HG02938 (cell line): ENCODE results near the gene WNK2.
"Not testable (repeated sequence)": the region's sequence is repeated elsewhere in the genome, so short reads cannot be mapped to it uniquely, and the experiment has no call there.

Experiments
- ATAC-seq: cut with Tn5 transposase; IDR thresholded peaks from one replicate; pipeline ENCODE4 v1.9.1; 2021; ENCODE audit warnings: mild to moderate bottlenecking, moderate library complexity; ENCODE audit not compliant: unreplicated experiment

WNK2 gene

GRCh38 chr9:93321220-93321610, 137.3 kb downstream of the WNK2 start:
- no peak for ATAC-seq

- not testable (repeated sequence) for ATAC-seq
These were observed 139.6 kb downstream of the WNK2 start for GRCh38 chr9:93323446-93323954.

GRCh38 chr9:93324191-93324834, 140.4 kb downstream of the WNK2 start:
- ATAC-seq = no peak

- ATAC-seq = no peak
These were observed 141.5 kb downstream of the WNK2 start for GRCh38 chr9:93325307-93326035.

GRCh38 chr9:93326056-93326455, 142.1 kb downstream of the WNK2 start:
- no peak for ATAC-seq

- no peak for ATAC-seq
These were observed 142.7 kb downstream of the WNK2 start for GRCh38 chr9:93326654-93327053.

GRCh38 chr9:93329629-93330280, 145.8 kb downstream of the WNK2 start:
- no peak for ATAC-seq

- ATAC-seq = no peak
These were observed 148.4 kb downstream of the WNK2 start for GRCh38 chr9:93332317-93332716.

GRCh38 chr9:93336720-93337119, 152.8 kb downstream of the WNK2 start:
- ATAC-seq = no peak

- ATAC-seq = not testable (repeated sequence)
These were observed 154.3 kb downstream of the WNK2 start for GRCh38 chr9:93338196-93338595.

GRCh38 chr9:93340091-93340490, 156.2 kb downstream of the WNK2 start:
- ATAC-seq = no peak

GRCh38 chr9:93341820-93342219, 157.9 kb downstream of the WNK2 start:
- ATAC-seq = not testable (repeated sequence)

GRCh38 chr9:93342428-93342827, 158.5 kb downstream of the WNK2 start:
- ATAC-seq = not testable (repeated sequence)

- ATAC-seq = no peak
These were observed 159.7 kb downstream of the WNK2 start for GRCh38 chr9:93343663-93344062.

- no peak for ATAC-seq
These were observed 161.8 kb downstream of the WNK2 start for GRCh38 chr9:93345643-93346230.

GRCh38 chr9:93346231-93347112, 162.5 kb downstream of the WNK2 start:
- no peak for ATAC-seq

- ATAC-seq = not testable (repeated sequence)
These were observed 163.5 kb downstream of the WNK2 start for GRCh38 chr9:93347371-93347975.

GRCh38 chr9:93353413-93354310, 169.7 kb downstream of the WNK2 start:
- ATAC-seq = not testable (repeated sequence)

GRCh38 chr9:93354451-93354850, 170.5 kb downstream of the WNK2 start:
- ATAC-seq = no peak
